ENCODE data around the gene COA8.

COA8 gene

DNA sequence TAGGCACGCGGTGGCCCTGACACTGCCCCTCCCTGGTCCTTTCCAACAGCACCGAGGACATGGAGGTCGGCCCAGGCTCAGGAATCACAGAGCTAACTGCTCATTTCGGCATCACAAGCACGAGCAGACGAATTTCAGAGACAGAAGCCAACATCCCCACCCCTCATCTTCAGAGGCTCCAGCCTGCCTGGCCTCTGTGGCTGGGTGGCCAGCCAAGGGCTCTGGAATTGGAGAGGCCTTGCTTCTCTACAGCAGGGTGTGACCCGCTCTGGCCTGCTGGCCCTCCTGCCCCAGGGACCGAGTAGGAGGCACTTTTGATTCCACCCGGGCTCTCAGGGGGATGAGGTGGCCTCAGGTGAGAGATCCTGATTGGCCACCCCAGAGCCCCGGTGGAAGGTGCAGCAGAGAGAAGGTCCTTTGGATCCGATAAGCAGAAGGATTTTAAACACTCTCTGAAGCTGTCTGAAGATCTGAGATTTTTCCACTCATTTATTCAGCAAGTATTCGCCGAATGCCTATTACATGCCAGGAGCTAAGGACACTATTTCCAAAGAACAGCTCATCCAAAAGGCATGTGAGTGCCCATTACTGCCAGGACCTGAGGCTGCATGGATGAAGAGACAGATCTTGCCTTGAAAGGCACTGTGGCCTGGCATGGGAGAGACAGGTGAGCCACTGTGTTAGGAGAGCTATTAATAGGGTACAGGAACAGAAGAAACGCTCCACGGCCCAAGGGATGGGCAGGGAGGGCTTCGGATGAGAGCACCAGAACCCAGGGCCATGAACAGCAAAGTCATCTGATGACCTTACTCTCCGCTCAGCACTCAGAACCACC is 10.5 kb upstream of the COA8 start:
- Histone ChIP-seq H3K36me3 (peaks cover 4% of the 10 kb centered on the region; the same call in 1 of the 2 replicates), H3K9me3 (ENCODE audit: severe bottlenecking) (no peaks in the 10 kb centered on the region), H3K27me3 (ENCODE audit: insufficient read depth, low read depth, severe bottlenecking) (no peaks in the 10 kb centered on the region), H3K27ac (no peak overlapping the region), H3K4me3 (ENCODE audit: low read depth, low read length) (no peak overlapping the region)
- TF ChIP-seq, protein P1, sequence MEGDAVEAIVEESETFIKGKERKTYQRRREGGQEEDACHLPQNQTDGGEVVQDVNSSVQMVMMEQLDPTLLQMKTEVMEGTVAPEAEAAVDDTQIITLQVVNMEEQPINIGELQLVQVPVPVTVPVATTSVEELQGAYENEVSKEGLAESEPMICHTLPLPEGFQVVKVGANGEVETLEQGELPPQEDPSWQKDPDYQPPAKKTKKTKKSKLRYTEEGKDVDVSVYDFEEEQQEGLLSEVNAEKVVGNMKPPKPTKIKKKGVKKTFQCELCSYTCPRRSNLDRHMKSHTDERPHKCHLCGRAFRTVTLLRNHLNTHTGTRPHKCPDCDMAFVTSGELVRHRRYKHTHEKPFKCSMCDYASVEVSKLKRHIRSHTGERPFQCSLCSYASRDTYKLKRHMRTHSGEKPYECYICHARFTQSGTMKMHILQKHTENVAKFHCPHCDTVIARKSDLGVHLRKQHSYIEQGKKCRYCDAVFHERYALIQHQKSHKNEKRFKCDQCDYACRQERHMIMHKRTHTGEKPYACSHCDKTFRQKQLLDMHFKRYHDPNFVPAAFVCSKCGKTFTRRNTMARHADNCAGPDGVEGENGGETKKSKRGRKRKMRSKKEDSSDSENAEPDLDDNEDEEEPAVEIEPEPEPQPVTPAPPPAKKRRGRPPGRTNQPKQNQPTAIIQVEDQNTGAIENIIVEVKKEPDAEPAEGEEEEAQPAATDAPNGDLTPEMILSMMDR (IDR thresholded peaks at IDR 0.05; ENCODE audit: low read depth, low read length), result no peak
- no peak for DNase-seq

DNA sequence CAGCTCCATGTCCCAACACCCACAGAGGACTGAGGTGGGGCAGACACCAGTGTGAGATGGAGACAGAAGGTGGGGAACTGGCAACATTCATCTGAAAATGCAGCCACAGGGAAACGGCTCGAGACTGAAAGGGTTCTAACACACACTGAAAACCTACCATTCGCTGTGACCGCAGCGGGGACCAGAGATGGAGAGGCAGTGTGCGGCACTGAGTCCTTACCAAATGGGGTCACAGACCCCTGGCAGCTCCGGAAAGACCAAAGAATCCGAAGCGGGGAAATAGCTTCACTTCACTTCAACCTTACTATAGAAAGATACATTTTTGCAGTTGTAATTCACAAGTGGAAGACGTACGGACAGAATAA is 9.9 kb upstream of the COA8 start:
- TF ChIP-seq, protein P1 (IDR thresholded peaks at IDR 0.05; ENCODE audit: low read depth, low read length), result no peak
- Histone ChIP-seq H3K4me3 (ENCODE audit: low read depth, low read length) (no peak overlapping the region), H3K9me3 (ENCODE audit: severe bottlenecking) (no peaks in the 10 kb centered on the region), H3K27ac (no peak overlapping the region), H3K36me3 (peaks cover 9% of the 10 kb centered on the region), H3K27me3 (ENCODE audit: insufficient read depth, low read depth, severe bottlenecking) (no peaks in the 10 kb centered on the region)
- DNase-seq, result no peak

DNA sequence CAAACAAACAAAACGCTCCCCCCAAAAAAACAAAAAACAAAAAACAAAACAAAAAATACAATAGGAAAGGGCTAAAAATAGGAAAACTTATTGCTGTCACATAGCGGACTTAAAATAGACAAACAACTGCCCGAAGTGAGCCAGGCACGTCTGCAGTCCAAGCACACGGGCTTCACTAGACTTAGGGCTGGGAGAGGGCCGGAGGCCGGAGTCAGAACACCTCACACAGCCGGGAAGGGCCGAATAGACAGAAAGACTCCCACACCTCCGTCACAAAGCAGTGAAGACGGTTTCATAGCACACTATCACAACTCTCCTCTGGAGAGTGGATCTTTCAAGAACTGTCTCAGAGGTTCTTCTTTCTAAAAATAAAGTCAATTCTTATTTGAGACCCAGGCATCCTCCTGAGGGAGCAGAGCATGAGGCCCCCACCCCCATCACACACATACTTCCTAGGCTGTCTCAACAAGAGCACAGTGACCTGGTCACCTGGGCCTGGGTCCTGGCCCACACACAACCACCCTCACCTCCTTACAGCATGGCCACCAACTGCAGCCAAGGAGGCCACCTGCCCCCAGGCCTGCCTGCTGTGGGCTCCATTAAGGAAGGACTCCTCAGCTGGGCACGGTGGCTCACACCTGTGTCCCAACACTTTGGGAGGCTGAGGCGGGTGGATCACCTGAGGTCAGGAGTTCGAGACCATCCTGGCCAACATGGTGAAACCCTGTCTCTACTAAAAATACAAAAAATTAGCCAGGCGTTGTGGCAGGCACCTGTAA is 7.0 kb upstream of the COA8 start:
- H3K9me3 ChIP-seq (ENCODE audit: severe bottlenecking), result no peaks in the 10 kb centered on the region
- H3K36me3 ChIP-seq, result peaks cover 35% of the 10 kb centered on the region
- no peak for DNase-seq
- no peak overlapping the region for H3K4me3 ChIP-seq (ENCODE audit: low read depth, low read length)
- TF ChIP-seq, protein P1 (IDR thresholded peaks at IDR 0.05; ENCODE audit: low read depth, low read length), result no peak
- no peaks in the 10 kb centered on the region for H3K27me3 ChIP-seq (ENCODE audit: insufficient read depth, low read depth, severe bottlenecking)
- H3K27ac ChIP-seq, result no peak overlapping the region

DNA sequence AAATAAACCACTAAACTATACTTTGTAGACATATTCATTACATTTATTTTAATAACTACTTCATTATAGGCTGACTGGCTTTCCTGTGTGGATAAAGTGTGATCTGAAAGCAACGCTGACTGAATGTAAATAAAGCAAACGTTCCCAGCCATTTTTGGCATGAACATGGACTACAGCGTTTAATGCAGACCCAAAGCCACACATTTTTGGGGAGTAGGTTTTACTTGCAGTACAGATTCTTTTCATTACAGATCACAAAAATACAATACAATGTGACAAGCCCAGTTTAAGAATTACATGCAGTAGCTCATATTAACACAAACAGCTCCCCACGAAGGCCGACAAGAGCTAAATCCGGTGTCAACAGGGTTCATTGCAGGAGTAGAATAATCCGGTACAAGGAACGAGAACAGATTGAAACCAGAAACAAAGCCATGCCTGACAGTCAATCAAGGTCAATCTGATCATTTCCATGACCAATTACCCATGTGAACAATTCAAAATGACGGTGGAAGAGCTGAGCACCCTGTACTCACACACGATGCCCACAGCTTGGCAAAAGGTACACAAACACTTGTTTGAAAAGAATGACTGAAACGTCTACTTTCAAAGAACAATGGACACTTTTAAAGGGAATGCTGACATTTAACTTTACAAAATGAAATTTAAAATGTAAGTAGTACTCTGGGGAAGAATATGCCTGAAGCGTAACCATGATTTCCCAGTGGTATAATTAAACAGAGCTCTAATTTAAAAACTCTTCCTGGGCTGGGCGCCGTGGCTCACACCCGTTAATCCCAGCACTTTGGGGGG is 5.6 kb upstream of the COA8 start:
- peaks cover 39% of the 10 kb centered on the region for H3K36me3 ChIP-seq
- no peaks in the 10 kb centered on the region for H3K27me3 ChIP-seq (ENCODE audit: insufficient read depth, low read depth, severe bottlenecking)
- TF ChIP-seq, protein P1 (IDR thresholded peaks at IDR 0.05; ENCODE audit: low read depth, low read length), result no peak
- no peaks in the 10 kb centered on the region for H3K9me3 ChIP-seq (ENCODE audit: severe bottlenecking)
- peak overlapping the region; percentile 28 for H3K4me3 ChIP-seq (ENCODE audit: low read depth, low read length)
- DNase-seq, result peak; percentile 57
- H3K27ac ChIP-seq, result peak overlapping the region; percentile 83

DNA sequence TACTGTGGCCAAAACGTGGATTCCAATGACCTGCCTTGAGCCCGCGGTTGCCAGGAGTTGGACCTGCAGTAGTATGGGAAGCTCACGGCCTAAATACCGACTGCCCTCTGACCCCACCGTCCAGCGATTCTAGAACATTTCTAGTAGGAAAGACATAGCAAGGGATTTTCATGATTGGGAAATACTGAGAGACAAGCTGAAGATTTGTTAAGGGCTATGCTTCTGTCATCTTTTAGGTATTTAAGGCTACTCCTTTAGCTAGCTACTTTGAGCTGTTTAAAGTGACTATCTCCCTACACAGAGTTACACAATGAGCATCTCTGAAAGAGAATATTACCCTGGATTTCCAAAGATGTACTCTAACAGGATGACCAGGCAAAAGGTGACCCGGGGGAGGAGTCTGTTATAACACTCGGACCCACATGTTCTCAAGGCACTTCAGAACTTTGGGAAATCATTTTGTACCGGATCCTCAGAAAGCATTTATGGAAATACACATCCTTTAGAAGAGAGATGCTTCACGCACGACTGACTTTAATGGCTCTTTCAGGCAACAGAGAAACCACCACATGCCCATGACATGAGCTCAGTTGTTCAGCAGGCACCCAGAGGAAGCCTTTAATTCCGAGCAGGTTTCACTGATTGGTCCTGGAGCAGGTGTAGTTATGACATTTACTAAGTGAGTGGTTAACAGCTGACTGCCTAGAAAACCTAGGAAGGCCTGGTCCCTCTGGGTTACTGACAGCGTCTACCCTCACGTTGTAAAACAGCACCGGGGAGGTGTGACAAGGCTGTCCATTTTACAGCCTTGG is 4.5 kb upstream of the COA8 start:
- DNase-seq, result no peak
- H3K27me3 ChIP-seq (ENCODE audit: insufficient read depth, low read depth, severe bottlenecking), result no peaks in the 10 kb centered on the region
- peaks cover 39% of the 10 kb centered on the region for H3K36me3 ChIP-seq
- no peaks in the 10 kb centered on the region for H3K9me3 ChIP-seq (ENCODE audit: severe bottlenecking)
- H3K27ac ChIP-seq, result peak overlapping the region; percentile 83
- no peak overlapping the region for H3K4me3 ChIP-seq (ENCODE audit: low read depth, low read length)
- TF ChIP-seq, protein P1 (IDR thresholded peaks at IDR 0.05; ENCODE audit: low read depth, low read length), result no peak

All from WERI-Rb-1 (cell line).